Gastroesophageal sphincter (tissue), 3 donors: ENCODE data around the gene ZNF771.

Source experiments
- POLR2A ChIP-seq, 2 donors: fragments of 450-650 bp; IDR thresholded peaks; one replicate each; pipeline ENCODE4 v1.6.1; 2017; ENCODE audit warnings: antibody characterized with exemption in 2 of 2, mild to moderate bottlenecking in 2 of 2, moderate library complexity in 1 of 2
- POLR2AphosphoS5 ChIP-seq: sonication (generic); formaldehyde crosslinking; IDR thresholded peaks from one replicate; pipeline ENCODE4 v1.6.1; 2017; ENCODE audit warnings: antibody characterized with exemption
- TF ChIP-seq, protein P1 (sequence below), 4 experiments: fragments of 200-600 bp in 2 of 4; fragments of 450-650 bp in 2 of 4; sonication (generic) in 1 of 4; IDR thresholded peaks; one replicate each; pipeline ENCODE4 v1.5.1; 2017 to 2019; ENCODE audit warnings: antibody characterized with exemption in 4 of 4, mild to moderate bottlenecking in 2 of 4, moderate library complexity in 2 of 4

DNA sequence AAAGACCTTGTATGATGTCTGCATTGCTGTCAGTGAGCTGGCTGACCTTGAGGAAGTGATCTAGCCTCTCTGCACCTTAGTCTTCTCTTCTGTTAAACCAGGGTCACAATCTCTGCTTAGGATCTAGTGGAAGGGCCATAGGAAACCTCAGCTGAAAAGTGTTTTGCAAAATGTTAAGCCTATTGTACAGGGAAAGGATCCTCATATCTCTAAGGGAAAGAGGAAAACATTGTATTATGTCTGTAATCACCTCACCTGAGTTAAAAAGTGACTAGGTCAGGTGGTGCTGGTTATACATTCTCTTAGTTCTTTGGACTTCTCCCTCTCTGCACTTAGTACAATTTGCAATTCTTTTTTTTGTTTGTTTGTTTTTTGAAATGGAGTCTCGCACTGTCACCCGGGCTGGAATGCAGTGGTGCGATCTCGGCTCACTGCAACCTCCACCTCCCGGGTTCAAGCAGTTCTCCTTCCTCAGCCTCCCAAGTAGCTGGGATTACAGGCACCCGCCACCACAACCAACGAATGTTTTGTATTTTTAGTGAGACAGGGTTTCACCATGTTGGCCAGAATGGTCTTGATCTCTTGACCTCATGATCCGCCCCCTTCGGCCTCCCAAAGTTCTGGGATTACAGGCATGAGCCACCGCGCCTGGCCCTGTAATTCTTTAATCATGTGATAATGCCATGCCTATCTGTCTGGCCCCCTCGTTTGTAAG lies 40.3 kb downstream of the ZNF771 start:
- TF ChIP-seq, protein P1, sequence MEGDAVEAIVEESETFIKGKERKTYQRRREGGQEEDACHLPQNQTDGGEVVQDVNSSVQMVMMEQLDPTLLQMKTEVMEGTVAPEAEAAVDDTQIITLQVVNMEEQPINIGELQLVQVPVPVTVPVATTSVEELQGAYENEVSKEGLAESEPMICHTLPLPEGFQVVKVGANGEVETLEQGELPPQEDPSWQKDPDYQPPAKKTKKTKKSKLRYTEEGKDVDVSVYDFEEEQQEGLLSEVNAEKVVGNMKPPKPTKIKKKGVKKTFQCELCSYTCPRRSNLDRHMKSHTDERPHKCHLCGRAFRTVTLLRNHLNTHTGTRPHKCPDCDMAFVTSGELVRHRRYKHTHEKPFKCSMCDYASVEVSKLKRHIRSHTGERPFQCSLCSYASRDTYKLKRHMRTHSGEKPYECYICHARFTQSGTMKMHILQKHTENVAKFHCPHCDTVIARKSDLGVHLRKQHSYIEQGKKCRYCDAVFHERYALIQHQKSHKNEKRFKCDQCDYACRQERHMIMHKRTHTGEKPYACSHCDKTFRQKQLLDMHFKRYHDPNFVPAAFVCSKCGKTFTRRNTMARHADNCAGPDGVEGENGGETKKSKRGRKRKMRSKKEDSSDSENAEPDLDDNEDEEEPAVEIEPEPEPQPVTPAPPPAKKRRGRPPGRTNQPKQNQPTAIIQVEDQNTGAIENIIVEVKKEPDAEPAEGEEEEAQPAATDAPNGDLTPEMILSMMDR (IDR thresholded peaks at IDR 0.05) = no peak
- TF ChIP-seq POLR2A (IDR thresholded peaks at IDR 0.05) = no peak
- TF ChIP-seq POLR2AphosphoS5 = no peak
